T-helper 2 cell treated with Interferon-gamma antibody and Interleukin-4, amounts not matched to agents 5 μg/mL and 100 μg/mL, for 36 hours (primary cell): Measurements from ENCODE around the gene PTPN14.
"Not testable (repeated sequence)": the region's sequence is repeated elsewhere in the genome, so short reads cannot be mapped to it uniquely, and the experiment has no call there.

Source experiments
- DNase-seq: peaks from one replicate; pipeline ENCODE4 v3.0.0; 2021; ENCODE audit warnings: low spot score
- H3K27ac Mint-ChIP-seq: one replicate; pipeline ENCODE4 v1.8.0; 2021; ENCODE audit warnings: mild to moderate bottlenecking, mixed read lengths
- H3K27me3 Mint-ChIP-seq: one replicate; pipeline ENCODE4 v1.8.0; 2021; ENCODE audit warnings: low read depth, mixed read lengths
- H3K36me3 Mint-ChIP-seq: one replicate; pipeline ENCODE4 v1.8.0; 2021; ENCODE audit warnings: low read depth, mixed read lengths
- H3K4me1 Mint-ChIP-seq: one replicate; pipeline ENCODE4 v1.8.0; 2021; ENCODE audit warnings: low read depth, mixed read lengths
- H3K4me3 Mint-ChIP-seq: one replicate; pipeline ENCODE4 v1.8.0; 2022; ENCODE audit warnings: mild to moderate bottlenecking, moderate library complexity, mixed read lengths
- H3K9me3 Mint-ChIP-seq: one replicate; pipeline ENCODE4 v1.8.0; 2021; ENCODE audit warnings: mixed read lengths

Gene PTPN14

DNA sequence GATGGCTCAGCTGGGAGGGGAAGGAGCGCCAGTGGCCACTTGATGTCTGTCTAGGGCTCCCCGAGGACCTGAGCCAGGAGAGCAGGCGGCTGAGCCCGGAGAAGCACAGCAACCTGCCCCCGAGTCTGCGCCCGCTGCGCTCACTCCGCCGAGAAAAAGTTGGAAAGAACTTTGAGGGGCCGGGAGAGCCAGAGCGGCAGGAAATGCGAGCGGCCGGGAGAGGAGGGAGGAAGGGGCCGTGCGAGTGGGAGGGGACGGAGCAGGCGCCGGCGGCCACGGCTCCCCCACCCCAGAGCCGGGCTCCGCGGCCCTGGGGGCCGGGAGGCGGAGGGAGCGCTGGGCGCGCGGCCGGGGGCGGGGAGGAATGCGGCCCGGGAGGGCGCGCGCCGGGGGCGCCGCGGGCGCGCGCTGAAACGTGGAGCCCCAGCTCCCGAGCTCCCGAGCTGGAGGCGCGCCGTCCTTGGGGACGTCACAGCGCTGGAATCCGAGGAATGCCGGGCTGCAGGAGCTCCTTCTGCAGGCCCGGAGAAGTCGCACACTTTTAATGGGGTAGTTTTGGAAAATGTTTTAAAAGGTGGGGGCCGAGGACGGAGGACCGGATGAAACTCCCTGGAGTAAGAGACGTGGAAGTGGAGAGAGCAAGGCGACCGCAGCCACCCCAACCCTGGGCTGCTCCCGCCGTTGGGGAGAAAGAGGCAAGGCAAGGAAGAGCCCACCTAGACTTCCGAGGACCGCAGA, at the start of gene PTPN14:
Gene PTPN14 (minus strand): TSS at position 167 of the 738 bp plus-strand sequence. CDS start 86,799 bp downstream, outside the sequence.
- Mint-ChIP-seq H3K36me3 (no peaks in the 10 kb centered on the region), H3K27ac (peak within 1 kb of the TSS; percentile 79), H3K4me1 (peaks cover 45% of the 10 kb centered on the region), H3K27me3 (peaks cover 3% of the 10 kb centered on the region), H3K4me3 (peak within 1 kb of the TSS; percentile 91), H3K9me3 (no peaks in the 10 kb centered on the region)
- peak; percentile 41 for DNase-seq

DNA sequence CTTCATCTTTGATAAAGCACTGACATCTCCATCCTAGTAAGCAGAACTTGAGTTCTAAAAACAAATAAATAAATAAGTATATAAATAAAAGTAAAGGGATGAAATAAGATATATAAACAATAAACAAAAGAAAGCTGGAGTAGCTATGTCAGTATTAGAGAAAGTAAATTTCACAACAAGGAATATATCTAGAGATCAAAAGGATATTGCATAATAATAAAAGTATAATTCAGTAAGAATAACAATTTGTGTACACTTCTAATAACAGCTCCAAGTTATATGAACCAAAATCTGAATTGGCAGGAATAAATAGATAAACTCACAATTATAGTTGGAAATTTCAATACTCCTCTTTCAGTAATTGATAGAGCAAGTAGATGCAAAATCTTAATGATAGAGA, 41.8 kb upstream of the PTPN14 start:
- Mint-ChIP-seq H3K4me1 (no peaks in the 10 kb centered on the region), H3K36me3 (no peaks in the 10 kb centered on the region), H3K27ac (no peak overlapping the region), H3K4me3 (no peak overlapping the region), H3K27me3 (peaks cover 22% of the 10 kb centered on the region), H3K9me3 (no peaks in the 10 kb centered on the region)
- no peak for DNase-seq

DNA sequence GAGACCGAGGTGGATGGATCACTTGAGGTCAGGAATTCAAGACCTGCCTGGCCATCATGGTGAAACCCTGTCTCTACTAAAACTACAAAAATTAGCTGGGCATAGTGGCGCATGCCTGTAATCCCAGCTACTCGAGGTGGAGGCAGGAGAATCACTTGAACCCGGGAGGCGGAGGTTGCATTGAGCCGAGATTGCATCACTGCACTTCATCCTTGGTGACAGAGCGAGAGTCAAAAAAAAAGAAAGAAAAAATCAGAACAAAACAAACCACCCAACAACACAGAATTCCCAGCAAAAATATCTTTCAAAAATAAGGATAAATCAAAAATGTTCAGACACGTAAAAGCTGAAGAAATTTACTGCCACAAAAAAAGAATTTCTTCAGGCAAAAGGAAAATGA, 40.5 kb upstream of the PTPN14 start:
- H3K36me3 Mint-ChIP-seq, H3K9me3 Mint-ChIP-seq, DNase-seq, H3K27ac Mint-ChIP-seq, H3K4me1 Mint-ChIP-seq, H3K4me3 Mint-ChIP-seq: not testable (repeated sequence)
- H3K27me3 Mint-ChIP-seq: peaks cover 22% of the 10 kb centered on the region

DNA sequence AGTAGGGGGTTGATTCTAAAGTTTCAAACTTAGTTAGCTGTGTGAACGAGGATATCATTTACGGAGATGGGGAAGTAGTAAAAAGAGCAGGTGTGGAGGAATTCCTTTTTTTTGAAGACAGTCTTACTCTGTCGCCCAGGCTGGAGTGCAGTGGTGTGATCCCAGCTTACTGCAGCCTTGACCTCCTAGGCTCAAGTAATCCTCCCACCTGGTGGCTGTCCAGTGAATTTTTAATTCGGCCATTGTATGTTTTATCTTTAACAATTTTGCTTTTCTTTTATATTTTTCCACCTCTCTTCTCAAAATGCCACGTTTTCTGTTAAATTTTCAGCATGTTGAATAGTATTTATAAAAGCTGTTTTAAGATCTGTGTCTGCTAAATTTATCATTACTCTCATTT, 39.3 kb upstream of the PTPN14 start:
- Mint-ChIP-seq H3K27me3 (peaks cover 22% of the 10 kb centered on the region), H3K36me3 (no peaks in the 10 kb centered on the region), H3K27ac (no peak overlapping the region)

DNA sequence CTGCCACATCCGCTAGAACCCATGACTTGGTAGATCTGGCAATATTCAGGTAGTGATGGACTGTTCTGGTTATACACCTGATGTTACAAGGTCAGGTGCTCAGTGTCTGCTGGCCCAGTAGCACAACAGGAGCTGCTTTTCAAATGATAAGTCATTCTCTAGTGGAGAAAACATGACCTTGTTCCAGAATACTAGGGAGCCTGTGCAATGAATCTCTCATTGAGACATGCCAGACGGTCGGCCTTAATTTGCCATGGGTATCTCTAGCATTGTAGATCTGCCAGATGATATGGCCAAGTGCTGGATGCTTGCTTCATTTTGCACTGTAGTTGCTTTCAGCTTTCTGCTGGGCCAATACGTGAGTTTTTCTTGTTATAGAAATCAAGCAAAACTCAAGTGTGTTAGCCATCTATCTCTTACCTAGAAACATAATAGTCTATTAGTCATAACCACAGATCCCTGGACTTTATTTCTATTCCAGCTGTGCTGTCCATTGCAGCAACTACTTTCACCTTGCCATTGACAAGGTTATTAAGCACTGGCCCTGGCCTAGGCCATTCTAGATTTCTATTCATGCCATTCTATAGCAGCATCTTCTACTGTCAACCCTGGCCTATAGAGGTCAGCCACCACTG, 37.7 kb upstream of the PTPN14 start:
- DNase-seq: no peak
- no peak overlapping the region for H3K4me3 Mint-ChIP-seq
- H3K27ac Mint-ChIP-seq: no peak overlapping the region
- peaks cover 3% of the 10 kb centered on the region for H3K4me1 Mint-ChIP-seq
- H3K9me3 Mint-ChIP-seq: no peaks in the 10 kb centered on the region
- no peaks in the 10 kb centered on the region for H3K36me3 Mint-ChIP-seq
- peaks cover 16% of the 10 kb centered on the region for H3K27me3 Mint-ChIP-seq

More for the DNA sequence above, 39.3 kb upstream of the PTPN14 start:
- DNase-seq: no peak
- Mint-ChIP-seq H3K9me3 (no peaks in the 10 kb centered on the region), H3K4me1 (no peaks in the 10 kb centered on the region), H3K4me3 (no peak overlapping the region)

DNA sequence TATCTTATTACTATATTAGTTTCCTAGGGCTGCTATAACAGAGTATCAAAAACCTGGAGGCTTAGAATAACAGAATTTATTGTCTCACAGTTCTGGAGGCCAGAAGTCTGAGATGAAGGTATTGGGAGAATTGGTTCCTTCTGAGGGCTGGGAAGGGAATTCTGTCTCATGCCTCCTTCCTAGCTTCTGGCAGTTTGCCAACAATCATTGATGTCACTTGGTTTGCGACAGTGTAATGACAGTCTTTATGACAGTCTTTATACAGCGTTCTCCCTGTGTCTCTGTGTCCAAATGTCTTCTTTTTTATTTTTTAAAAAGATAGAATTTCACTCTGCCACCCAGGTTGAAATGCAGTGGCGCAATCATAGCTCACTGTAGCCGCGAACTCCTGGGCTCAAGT, 35.8 kb upstream of the PTPN14 start:
- Mint-ChIP-seq H3K27ac (no peak overlapping the region), H3K9me3 (no peaks in the 10 kb centered on the region)
- no peak for DNase-seq

DNA sequence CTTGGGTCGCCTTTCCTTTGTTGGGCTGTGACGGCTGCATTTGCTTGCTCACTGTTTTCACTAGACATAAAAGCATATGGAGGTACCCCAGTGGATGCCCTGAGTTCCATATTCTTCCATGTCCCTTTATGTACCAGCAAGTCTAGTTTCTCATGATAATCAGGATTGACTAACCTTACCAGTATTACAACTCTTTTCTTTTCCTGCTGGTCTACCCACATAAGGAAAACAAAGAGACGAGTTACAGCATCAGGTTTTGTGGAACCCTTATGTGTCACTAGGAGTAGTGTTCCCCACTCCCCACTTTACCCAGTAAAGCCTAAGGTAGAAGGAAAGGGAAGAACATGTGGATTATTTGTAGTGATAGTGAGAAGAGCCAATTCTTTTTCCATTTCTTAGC, 35.2 kb upstream of the PTPN14 start:
- H3K9me3 Mint-ChIP-seq: no peaks in the 10 kb centered on the region
- H3K27me3 Mint-ChIP-seq: peaks cover 8% of the 10 kb centered on the region
- no peak for DNase-seq
- no peak overlapping the region for H3K27ac Mint-ChIP-seq
- peaks cover 14% of the 10 kb centered on the region for H3K4me1 Mint-ChIP-seq
- H3K36me3 Mint-ChIP-seq: no peaks in the 10 kb centered on the region
- no peak overlapping the region for H3K4me3 Mint-ChIP-seq

More for the DNA sequence above, 35.8 kb upstream of the PTPN14 start:
- no peak overlapping the region for H3K4me3 Mint-ChIP-seq
- no peaks in the 10 kb centered on the region for H3K36me3 Mint-ChIP-seq
- peaks cover 9% of the 10 kb centered on the region for H3K4me1 Mint-ChIP-seq
- H3K27me3 Mint-ChIP-seq: peaks cover 13% of the 10 kb centered on the region

DNA sequence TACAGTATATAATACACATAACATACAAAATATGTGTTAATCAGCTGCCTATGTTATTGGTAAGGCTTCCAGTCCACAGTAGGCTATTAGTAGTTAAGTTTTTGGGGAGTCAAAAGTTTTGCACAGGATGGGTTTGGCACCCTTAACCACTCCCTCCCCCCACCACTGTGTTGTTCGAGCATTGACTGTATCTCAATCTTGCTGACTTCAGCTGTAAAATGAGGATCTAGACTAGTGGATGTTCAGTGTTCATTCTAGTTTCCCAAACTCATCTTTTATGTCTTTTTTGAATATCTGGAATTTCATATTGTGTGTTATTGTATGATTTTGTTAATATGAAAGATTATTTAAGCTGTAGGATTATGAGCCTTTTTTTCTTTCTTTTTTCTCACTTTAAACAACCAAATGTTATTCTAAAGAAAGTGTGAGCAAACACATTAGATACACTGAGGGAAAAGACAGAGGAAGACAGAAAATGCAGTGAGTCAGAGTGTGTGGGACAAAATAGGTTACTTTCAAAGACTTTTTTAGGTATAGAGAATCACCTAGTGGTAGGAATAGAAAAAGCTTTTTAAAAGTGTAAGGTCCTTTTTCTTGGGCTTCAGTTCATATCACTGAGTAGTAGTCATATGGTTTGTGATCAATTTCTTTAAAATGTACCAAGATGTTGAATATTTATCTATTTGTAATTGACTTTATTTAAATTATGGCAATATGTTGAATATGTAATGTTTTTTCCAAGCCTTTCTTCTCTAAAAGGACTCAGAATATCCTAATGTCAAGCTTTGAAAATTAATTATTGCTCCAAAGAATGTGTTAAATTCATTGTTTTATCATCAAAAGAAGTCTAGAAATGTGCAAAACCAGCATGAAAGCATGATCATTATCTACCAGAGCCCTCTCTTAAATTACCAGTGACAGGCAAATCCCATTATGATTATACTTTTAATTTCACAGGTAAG, 33.7 kb upstream of the PTPN14 start:
- DNase-seq: no peak
- H3K4me3 Mint-ChIP-seq: no peak overlapping the region

DNA sequence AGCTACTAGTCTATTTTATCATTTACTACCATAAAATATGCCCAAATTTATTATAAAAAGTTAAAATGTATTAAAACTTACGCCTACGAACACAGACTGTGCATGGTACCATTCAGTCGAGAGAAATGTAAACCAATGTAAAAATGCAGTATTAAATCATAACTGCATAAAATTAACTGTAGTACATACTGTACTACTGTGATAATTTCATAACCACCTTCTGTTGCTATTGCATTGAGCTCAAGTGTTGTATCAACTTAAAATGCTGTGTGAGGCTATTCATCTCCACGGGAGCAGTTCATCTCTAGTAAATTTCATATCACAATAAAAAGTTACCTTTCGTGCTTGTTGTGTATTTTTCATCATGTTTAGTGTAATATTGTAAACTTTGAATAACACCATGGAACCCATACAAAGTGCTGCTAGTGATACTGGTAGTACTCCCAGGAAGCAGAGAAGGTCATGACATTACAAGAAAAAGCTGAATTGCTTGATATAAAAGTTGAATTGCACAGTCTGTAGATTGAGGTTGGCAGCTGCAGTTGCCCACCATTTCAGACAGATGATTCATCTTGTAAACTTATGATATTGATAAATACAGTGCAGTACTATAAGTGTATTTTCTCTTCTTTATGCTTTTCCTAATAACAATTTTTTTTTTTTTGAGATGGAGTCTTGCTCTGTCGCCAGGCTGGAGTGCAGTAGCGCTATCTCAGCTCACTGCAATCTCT, 32.6 kb upstream of the PTPN14 start:
- peaks cover 15% of the 10 kb centered on the region for H3K4me1 Mint-ChIP-seq
- H3K27me3 Mint-ChIP-seq: no peaks in the 10 kb centered on the region
- no peaks in the 10 kb centered on the region for H3K36me3 Mint-ChIP-seq
- no peaks in the 10 kb centered on the region for H3K9me3 Mint-ChIP-seq
- no peak for DNase-seq
- no peak overlapping the region for H3K4me3 Mint-ChIP-seq
- H3K27ac Mint-ChIP-seq: no peak overlapping the region

More for the DNA sequence above, 33.7 kb upstream of the PTPN14 start:
- no peak overlapping the region for H3K27ac Mint-ChIP-seq
- H3K4me1 Mint-ChIP-seq: peaks cover 15% of the 10 kb centered on the region
- no peaks in the 10 kb centered on the region for H3K27me3 Mint-ChIP-seq
- no peaks in the 10 kb centered on the region for H3K9me3 Mint-ChIP-seq
- no peaks in the 10 kb centered on the region for H3K36me3 Mint-ChIP-seq

DNA sequence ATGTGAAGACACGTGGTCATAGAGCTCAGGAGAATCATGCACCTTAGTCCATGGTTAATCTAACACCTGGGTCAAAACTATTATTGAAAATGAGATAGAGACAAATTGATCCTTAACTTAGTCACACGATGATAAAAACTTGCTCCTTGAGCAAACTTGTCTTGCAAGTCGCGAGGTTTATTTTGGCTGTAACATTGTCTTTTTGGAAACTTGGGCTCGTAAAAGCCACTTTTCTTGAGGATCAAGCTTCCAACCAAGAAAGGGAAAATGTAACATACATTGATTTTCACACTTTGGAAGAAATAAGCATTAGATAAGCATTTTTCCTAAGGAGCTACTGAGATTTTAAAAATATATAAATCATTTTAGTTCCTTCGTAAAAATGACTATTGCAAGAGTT, 31.7 kb upstream of the PTPN14 start:
- no peaks in the 10 kb centered on the region for H3K27me3 Mint-ChIP-seq
- DNase-seq: no peak
- no peaks in the 10 kb centered on the region for H3K36me3 Mint-ChIP-seq
- no peak overlapping the region for H3K27ac Mint-ChIP-seq
- H3K4me3 Mint-ChIP-seq: no peak overlapping the region
- H3K9me3 Mint-ChIP-seq: peaks cover 1% of the 10 kb centered on the region
- H3K4me1 Mint-ChIP-seq: peaks cover 15% of the 10 kb centered on the region

DNA sequence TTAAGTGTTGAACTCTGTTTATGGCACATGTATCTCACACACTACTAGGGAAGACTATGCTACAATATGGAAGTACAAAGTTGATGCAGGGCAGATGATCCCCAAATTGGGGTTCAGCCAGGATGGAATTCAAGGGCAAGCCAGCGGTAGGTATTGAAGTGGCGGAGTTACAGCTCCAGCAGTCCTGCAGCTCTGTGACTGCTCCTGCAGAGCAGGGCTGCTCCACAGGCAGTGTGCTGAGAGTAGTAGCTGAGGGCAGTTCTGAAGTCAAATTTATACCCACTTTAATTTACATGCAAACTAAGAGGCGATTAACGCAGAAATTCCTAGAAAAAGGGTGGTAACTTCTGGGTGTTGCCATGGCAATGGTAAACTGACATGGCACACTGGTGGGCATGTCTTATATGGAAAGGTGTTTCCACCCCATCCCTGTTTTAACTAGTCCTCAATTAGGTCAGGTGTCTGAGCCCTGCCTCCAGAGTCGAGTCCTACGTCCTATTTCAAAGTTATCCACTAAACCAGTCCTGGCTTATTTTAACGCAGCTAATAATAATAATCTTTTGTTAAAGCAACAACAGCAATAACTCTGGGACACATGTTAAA, 31.0 kb upstream of the PTPN14 start:
- H3K4me3 Mint-ChIP-seq: no peak overlapping the region
- H3K4me1 Mint-ChIP-seq: peaks cover 15% of the 10 kb centered on the region
- DNase-seq: no peak
- H3K27ac Mint-ChIP-seq: no peak overlapping the region
- H3K36me3 Mint-ChIP-seq: no peaks in the 10 kb centered on the region
- peaks cover 8% of the 10 kb centered on the region for H3K9me3 Mint-ChIP-seq
- H3K27me3 Mint-ChIP-seq: no peaks in the 10 kb centered on the region

DNA sequence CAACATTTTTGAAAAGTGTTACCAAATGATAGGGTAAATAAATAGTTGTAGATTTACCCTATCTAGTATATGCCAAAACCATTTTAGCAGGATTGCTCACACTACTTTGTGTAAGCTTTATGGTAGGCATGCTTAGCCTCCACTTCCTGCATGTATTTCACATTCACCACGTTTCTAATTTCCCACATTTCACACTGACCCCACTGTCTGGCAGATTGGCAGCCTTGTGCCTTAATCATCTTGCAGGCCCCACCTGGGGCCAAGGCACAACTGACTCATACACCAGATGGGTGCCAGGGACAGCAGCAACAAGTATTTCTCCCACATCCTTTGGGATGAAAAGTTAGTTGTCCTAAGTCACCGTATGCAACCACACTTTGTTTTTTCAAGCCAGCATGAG, 30.4 kb upstream of the PTPN14 start:
- DNase-seq: no peak
- Mint-ChIP-seq H3K27ac (peak overlapping the region; percentile 2), H3K4me3 (no peak overlapping the region), H3K9me3 (peaks cover 11% of the 10 kb centered on the region), H3K4me1 (peaks cover 15% of the 10 kb centered on the region), H3K27me3 (no peaks in the 10 kb centered on the region), H3K36me3 (no peaks in the 10 kb centered on the region)

DNA sequence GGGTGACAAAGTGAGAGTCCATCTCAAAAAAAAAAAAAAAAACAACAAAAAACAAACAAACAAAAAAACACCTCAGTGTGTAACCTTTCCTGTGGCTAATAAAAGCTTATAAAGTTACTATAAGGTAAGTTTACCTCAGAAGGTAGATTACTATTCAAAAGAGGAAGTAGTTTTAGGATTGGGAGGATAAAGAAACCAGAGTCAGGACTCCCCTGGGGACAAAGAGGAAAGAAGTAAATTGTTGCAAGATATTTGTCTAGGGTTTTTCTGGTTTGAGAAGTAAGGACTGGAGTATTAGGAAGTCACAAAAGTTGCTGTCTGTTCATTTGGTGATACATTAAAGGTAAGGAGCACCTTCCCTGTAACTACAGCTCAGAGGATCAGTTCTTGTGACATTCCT, 27.8 kb upstream of the PTPN14 start:
- H3K36me3 Mint-ChIP-seq: peaks cover 9% of the 10 kb centered on the region
- no peak overlapping the region for H3K27ac Mint-ChIP-seq
- no peaks in the 10 kb centered on the region for H3K27me3 Mint-ChIP-seq
- peaks cover 12% of the 10 kb centered on the region for H3K4me1 Mint-ChIP-seq
- no peak for DNase-seq
- H3K9me3 Mint-ChIP-seq: peaks cover 30% of the 10 kb centered on the region
- H3K4me3 Mint-ChIP-seq: no peak overlapping the region
